HepG2 (cell line): ENCODE results near the gene CSNK1D. TPM values are rescaled to one million over a fixed set of nuclear protein-coding genes. Genes with fewer than 3 reads are reported as not detected.

Experiments used
- ATF4 ChIP-seq, 2 experiments: fragments of 450-650 bp in 1 of 2; sonication (generic) in 1 of 2; formaldehyde crosslinking; IDR thresholded peaks; 2 replicates each; pipeline versions ENCODE4 v1.5.0 to v1.8.0; 2020 to 2022; ENCODE audit warnings: mild to moderate bottlenecking in 1 of 2, missing genetic modification reagents in 1 of 2
- ELF3 ChIP-seq: IDR thresholded peaks from 2 replicates; pipeline ENCODE4 v1.6.1; 2016; ENCODE audit warnings: missing genetic modification reagents, missing compliant biosample characterization
- ESRRA ChIP-seq: sonication (generic); formaldehyde crosslinking; IDR thresholded peaks from 2 replicates; pipeline ENCODE4 v1.5.1; 2020; ENCODE audit warnings: mild to moderate bottlenecking, low read depth, missing genetic modification reagents
- GATAD1 ChIP-seq: IDR thresholded peaks from 2 replicates; pipeline ENCODE4 v1.6.1; 2016; ENCODE audit warnings: missing genetic modification reagents, missing compliant biosample characterization
- HNRNPK ChIP-seq: fragments of 200-400 bp; formaldehyde crosslinking; IDR thresholded peaks from 2 replicates; pipeline ENCODE4 v1.6.1; 2018; ENCODE audit warnings: low read length, low read depth, moderate library complexity, mild to moderate bottlenecking; ENCODE audit not compliant: poor library complexity, severe bottlenecking
- KAT7 ChIP-seq: IDR thresholded peaks from 2 replicates; pipeline ENCODE4 v1.6.1; 2018; ENCODE audit warnings: borderline replicate concordance, missing compliant biosample characterization
- KLF6 ChIP-seq: IDR thresholded peaks from 2 replicates; pipeline ENCODE4 v1.8.0; 2016; ENCODE audit warnings: missing biosample characterization, missing genetic modification reagents
- MAFF ChIP-seq: IDR thresholded peaks from 2 replicates; pipeline ENCODE4 v1.6.1; 2011; ENCODE audit warnings: low read depth, low read length, improper control_type of control experiment
- NCOA2 ChIP-seq: sonication (generic); formaldehyde crosslinking; IDR thresholded peaks from 2 replicates; pipeline ENCODE4 v1.8.0; 2022; ENCODE audit warnings: inconsistent platforms
- NFE2 ChIP-seq: sonication (generic); formaldehyde crosslinking; IDR thresholded peaks from 2 replicates; pipeline ENCODE4 v1.4.0; 2020; ENCODE audit warnings: missing genetic modification reagents
- RCOR2 ChIP-seq: IDR thresholded peaks from 2 replicates; pipeline ENCODE4 v1.6.1; 2016; ENCODE audit warnings: missing biosample characterization, missing genetic modification reagents
- RFX5 ChIP-seq: IDR thresholded peaks from 2 replicates; pipeline ENCODE4 v1.6.1; 2011; ENCODE audit warnings: low read depth, low read length, improper control_type of control experiment
- RFXANK ChIP-seq: IDR thresholded peaks from 2 replicates; pipeline ENCODE4 v1.6.1; 2016
- TIGD3 ChIP-seq: sonication (generic); formaldehyde crosslinking; IDR thresholded peaks from 2 replicates; pipeline ENCODE4 v1.5.1; 2020; ENCODE audit warnings: mild to moderate bottlenecking, missing genetic modification reagents, borderline replicate concordance
- TRIM24 ChIP-seq: sonication (generic); formaldehyde crosslinking; IDR thresholded peaks from 2 replicates; pipeline ENCODE4 v1.8.0; 2022; ENCODE audit warnings: mild to moderate bottlenecking, missing genetic modification reagents
- USF2 ChIP-seq, 2 experiments: sonication (generic) in 1 of 2; formaldehyde crosslinking in 1 of 2; IDR thresholded peaks; 2 replicates each; pipeline versions ENCODE4 v1.5.1 to v1.6.1; 2011 to 2020; ENCODE audit warnings: borderline replicate concordance in 1 of 2, low read depth in 1 of 2, low read length in 1 of 2, mild to moderate bottlenecking in 1 of 2, missing genetic modification reagents in 1 of 2, moderate library complexity in 1 of 2
- XRCC5 ChIP-seq: fragments of 200-400 bp; formaldehyde crosslinking; optimal IDR thresholded peaks from 2 replicates; pipeline ENCODE3; 2017; ENCODE audit warnings: mild to moderate bottlenecking, low read length
- ZBTB39 ChIP-seq: sonication (generic); formaldehyde crosslinking; IDR thresholded peaks from 2 replicates; pipeline ENCODE4 v1.5.0; 2020; ENCODE audit warnings: missing genetic modification reagents
- ZKSCAN5 ChIP-seq: sonication (generic); formaldehyde crosslinking; IDR thresholded peaks from 2 replicates; pipeline ENCODE4 v1.5.1; 2020; ENCODE audit warnings: mild to moderate bottlenecking, missing genetic modification reagents
- ZNF484 ChIP-seq: sonication (generic); formaldehyde crosslinking; IDR thresholded peaks from 2 replicates; pipeline ENCODE4 v1.5.1; 2020; ENCODE audit warnings: mild to moderate bottlenecking, low read depth, missing genetic modification reagents, borderline replicate concordance
- ZNF652 ChIP-seq: IDR thresholded peaks from 2 replicates; pipeline ENCODE4 v1.6.1; 2016; ENCODE audit warnings: low read depth, borderline replicate concordance
- ZNF788 ChIP-seq: sonication (generic); formaldehyde crosslinking; IDR thresholded peaks from 2 replicates; pipeline ENCODE4 v1.5.0; 2020; ENCODE audit warnings: mild to moderate bottlenecking, missing genetic modification reagents, borderline replicate concordance
- ZNF879 ChIP-seq: sonication (generic); formaldehyde crosslinking; IDR thresholded peaks from 2 replicates; pipeline ENCODE4 v1.8.1; 2023; ENCODE audit warnings: missing genetic modification reagents
- ZSCAN21 ChIP-seq: sonication (generic); formaldehyde crosslinking; IDR thresholded peaks from 2 replicates; pipeline ENCODE4 v1.8.0; 2022; ENCODE audit warnings: mild to moderate bottlenecking, missing genetic modification reagents, moderate library complexity, borderline replicate concordance
- polyA plus RNA-seq, 8 experiments: library from polyadenylated mRNA; depleted of rRNA in 3 of 8; stranded (reverse) in 7 of 8; unstranded in 1 of 8; fragments of >200 nt; fragmentation: Illumina TruSeq in 4 of 8; extraction: Trizol in 4 of 8; gene quantifications; 2 replicates each; pipeline versions ENCODE4 v1.2.1 to v1.2.3, GENCODE V29; 2011 to 2016; ENCODE audit warnings: low read depth in 4 of 8, missing spikeins in 1 of 8, mixed read lengths in 1 of 8; ENCODE audit not compliant: insufficient read depth in 1 of 8
- total RNA-seq, 5 experiments: library from RNA; depleted of rRNA; stranded (reverse); fragments of >200 nt; fragmentation: Illumina TruSeq; extraction: Trizol; gene quantifications; 2 replicates each; pipeline ENCODE4 v1.2.3, GENCODE V29; 2016; ENCODE audit warnings: low read depth in 1 of 5

Gene CSNK1D
- total and polyA plus RNA-seq, 2 of the 13 experiments (the other 11 are each of a cell fraction or from before 2014, with no cell fraction given) = 31.5 to 128 TPM

GRCh38 chr17:82230609-82231311 is 42.7 kb downstream of the CSNK1D start (continued):
- TF ChIP-seq TIGD3 (CRISPR knock-in tag) (no peak; the same call in 1 of the 2 replicates), ZKSCAN5 (CRISPR knock-in tag) (no peak), RFXANK (CRISPR knock-in tag) (no peak), TRIM24 (no peak), ZNF879 (CRISPR knock-in tag) (peak; percentile 94; the same call in 1 of the 2 replicates), ZBTB39 (CRISPR knock-in tag) (peak; percentile 66), ELF3 (CRISPR knock-in tag) (peak; percentile 88), RFX5 (no peak), ZNF484 (CRISPR knock-in tag) (peak; percentile 87), RCOR2 (CRISPR knock-in tag) (peak; percentile 60; the same call in 1 of the 2 replicates), USF2 (IDR thresholded peaks at IDR 0.05; ENCODE audit: low read depth, low read length) (no peak), USF2 (CRISPR knock-in tag; IDR thresholded peaks at IDR 0.05; ENCODE audit: borderline replicate concordance) (0 out of 2 replicates have a peak, but pooled peaks have one; percentile 36), NFE2 (no peak), HNRNPK (peak; percentile 89), KAT7 (CRISPR knock-in tag) (no peak; the same call in 1 of the 2 replicates), NCOA2 (CRISPR knock-in tag) (peak; percentile 68; the same call in 1 of the 2 replicates), ESRRA (CRISPR knock-in tag) (peak; percentile 83), ATF4 (CRISPR knock-in tag; IDR thresholded peaks at IDR 0.05) (peak; percentile 55 to 77; a peak in 2 of 4 replicates), ZNF652 (no peak), ZSCAN21 (CRISPR knock-in tag) (peak; percentile 74), ZNF788 (CRISPR knock-in tag) (peak; percentile 97; the same call in 1 of the 2 replicates), MAFF (no peak), XRCC5 (peak; percentile 87), GATAD1 (peak; percentile 68), KLF6 (CRISPR knock-in tag) (peak; percentile 97; the same call in 1 of the 2 replicates)
